ENCODE measurements around the gene HPSE. TPM values are rescaled to one million over a fixed set of nuclear protein-coding genes. Genes with fewer than 3 reads are reported as not detected.

The HPSE gene
- polyA plus RNA-seq, 1 of the 3 experiments (the other 2 are of a cell fraction): 1.7 TPM

- H3K36me3 ChIP-seq (replicated peaks in 1 of 2; ENCODE audit: control insufficient read depth in 1 of 2, insufficient read depth in 2 of 2, low read length in 1 of 2): peaks cover 11 to 17% of the 10 kb centered on the region in 2 experiments
- ChIA-PET POLR2A (no interaction called here), CTCF (interaction anchor here (0.6 to 1.6 kb wide), 4 partner anchors 10 to 236 kb away, joined by 3 to 9 read pairs (median 4); no protein-coding TSS in a partner anchor)
- no peaks in the 10 kb centered on the region for H3K27me3 ChIP-seq (ENCODE audit: insufficient read depth)
- H3K4me2 ChIP-seq: no peak overlapping the region
- DNase-seq: no peak
- no peaks in the 10 kb centered on the region for H3K9me3 ChIP-seq
- H3K9me2 ChIP-seq: no peaks in the 10 kb centered on the region
- H3F3A ChIP-seq (replicated peaks; ENCODE audit: insufficient read depth): peaks cover 12% of the 10 kb centered on the region
- no peak overlapping the region for H3K9ac ChIP-seq
- no peak overlapping the region for H3K4me3 ChIP-seq (ENCODE audit: low read depth in 2 of 2, low read length in 1 of 2)
- H4K20me1 ChIP-seq (ENCODE audit: insufficient read depth): no peaks in the 10 kb centered on the region
- no peak overlapping the region for H2AFZ ChIP-seq (ENCODE audit: low read depth)
- WGBS (ENCODE audit: low lambda C conversion rate): 52% methylated on average over 1 of the region's 1 CpG
- H3K79me2 ChIP-seq (ENCODE audit: insufficient read depth): no peaks in the 10 kb centered on the region
- TF ChIP-seq MXI1 (IDR thresholded peaks at IDR 0.05; ENCODE audit: low read depth, low read length) (no peak), FOSL2 (IDR thresholded peaks at IDR 0.05; ENCODE audit: borderline replicate concordance, low read depth) (0 out of 2 replicates have a peak, but pooled peaks have one; percentile 11), EP300 (IDR thresholded peaks at IDR 0.05; ENCODE audit: borderline replicate concordance in 1 of 2, low read depth in 1 of 2, low read length in 1 of 2) (peak in 1 of 2 experiments; percentile 57; a peak in 1 of 4 replicates), FOXM1 (IDR thresholded peaks at IDR 0.05; ENCODE audit: low read depth) (peak; percentile 76; the same call in 1 of the 2 replicates), PBX3 (IDR thresholded peaks at IDR 0.05) (peak; percentile 75)
- no peaks in the 10 kb centered on the region for H3K4me1 ChIP-seq (ENCODE audit: control insufficient read depth in 1 of 2, insufficient read depth in 2 of 2, low read depth in 1 of 2, low read length in 1 of 2)
- H3K27ac ChIP-seq (ENCODE audit: low read depth in 2 of 2, low read length in 1 of 2): no peak overlapping the region
Measured at GRCh38 chr4:83266689-83267088, 68.0 kb downstream of the HPSE start.

GRCh38 chr4:83263106-83263505, 71.5 kb downstream of the HPSE start:
- WGBS (ENCODE audit: low lambda C conversion rate): 57% methylated on average over 1 of the region's 1 CpG

More at GRCh38 chr4:83263106-83263505, 71.5 kb downstream of the HPSE start:
- TF ChIP-seq RAD21 (IDR thresholded peaks at IDR 0.05; ENCODE audit: low read length) (no peak), GATA2 (CRISPR knock-in tag; IDR thresholded peaks at IDR 0.05) (no peak), RFX5 (IDR thresholded peaks at IDR 0.05; ENCODE audit: low read length) (no peak), TAF1 (IDR thresholded peaks at IDR 0.05; ENCODE audit: borderline replicate concordance, low read depth, low read length) (no peak), MXI1 (IDR thresholded peaks at IDR 0.05; ENCODE audit: low read depth, low read length) (no peak), CHD2 (IDR thresholded peaks at IDR 0.05; ENCODE audit: low read length, partially characterized antibody) (no peak), SIN3A (IDR thresholded peaks at IDR 0.05; ENCODE audit: borderline replicate concordance, low read depth, low read length) (no peak), IRF3 (IDR thresholded peaks at IDR 0.05; ENCODE audit: low read depth, low read length) (no peak), JUND (IDR thresholded peaks at IDR 0.05) (no peak), MEF2A (IDR thresholded peaks at IDR 0.05; ENCODE audit: borderline replicate concordance, low read depth) (no peak), EP300 (IDR thresholded peaks at IDR 0.05; ENCODE audit: borderline replicate concordance in 1 of 2, low read depth in 1 of 2, low read length in 1 of 2) (no peak), NFIC (IDR thresholded peaks at IDR 0.05; ENCODE audit: borderline replicate concordance) (no peak), POLR2AphosphoS5 (IDR thresholded peaks at IDR 0.05; ENCODE audit: low read depth, low read length) (no peak), TCF12 (IDR thresholded peaks at IDR 0.05) (no peak)
- TF ChIP-seq, protein P1, sequence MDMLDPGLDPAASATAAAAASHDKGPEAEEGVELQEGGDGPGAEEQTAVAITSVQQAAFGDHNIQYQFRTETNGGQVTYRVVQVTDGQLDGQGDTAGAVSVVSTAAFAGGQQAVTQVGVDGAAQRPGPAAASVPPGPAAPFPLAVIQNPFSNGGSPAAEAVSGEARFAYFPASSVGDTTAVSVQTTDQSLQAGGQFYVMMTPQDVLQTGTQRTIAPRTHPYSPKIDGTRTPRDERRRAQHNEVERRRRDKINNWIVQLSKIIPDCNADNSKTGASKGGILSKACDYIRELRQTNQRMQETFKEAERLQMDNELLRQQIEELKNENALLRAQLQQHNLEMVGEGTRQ (IDR thresholded peaks at IDR 0.05; ENCODE audit: borderline replicate concordance, low read depth, low read length): no peak
- TF ChIP-seq, protein P2, sequence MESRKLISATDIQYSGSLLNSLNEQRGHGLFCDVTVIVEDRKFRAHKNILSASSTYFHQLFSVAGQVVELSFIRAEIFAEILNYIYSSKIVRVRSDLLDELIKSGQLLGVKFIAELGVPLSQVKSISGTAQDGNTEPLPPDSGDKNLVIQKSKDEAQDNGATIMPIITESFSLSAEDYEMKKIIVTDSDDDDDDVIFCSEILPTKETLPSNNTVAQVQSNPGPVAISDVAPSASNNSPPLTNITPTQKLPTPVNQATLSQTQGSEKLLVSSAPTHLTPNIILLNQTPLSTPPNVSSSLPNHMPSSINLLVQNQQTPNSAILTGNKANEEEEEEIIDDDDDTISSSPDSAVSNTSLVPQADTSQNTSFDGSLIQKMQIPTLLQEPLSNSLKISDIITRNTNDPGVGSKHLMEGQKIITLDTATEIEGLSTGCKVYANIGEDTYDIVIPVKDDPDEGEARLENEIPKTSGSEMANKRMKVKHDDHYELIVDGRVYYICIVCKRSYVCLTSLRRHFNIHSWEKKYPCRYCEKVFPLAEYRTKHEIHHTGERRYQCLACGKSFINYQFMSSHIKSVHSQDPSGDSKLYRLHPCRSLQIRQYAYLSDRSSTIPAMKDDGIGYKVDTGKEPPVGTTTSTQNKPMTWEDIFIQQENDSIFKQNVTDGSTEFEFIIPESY (IDR thresholded peaks at IDR 0.05; ENCODE audit: borderline replicate concordance, low read depth): no peak
- Histone ChIP-seq H3K9me3 (no peaks in the 10 kb centered on the region), H3K4me2 (no peak overlapping the region), H3K27me3 (ENCODE audit: insufficient read depth) (no peaks in the 10 kb centered on the region), H3K9me2 (no peaks in the 10 kb centered on the region), H3K36me3 (replicated peaks in 1 of 2; ENCODE audit: control insufficient read depth in 1 of 2, insufficient read depth in 2 of 2, low read length in 1 of 2) (peaks cover 2 to 21% of the 10 kb centered on the region in 2 experiments), H3K4me3 (ENCODE audit: low read depth in 2 of 2, low read length in 1 of 2) (no peak overlapping the region), H3K79me2 (ENCODE audit: insufficient read depth) (no peaks in the 10 kb centered on the region), H3F3A (replicated peaks; ENCODE audit: insufficient read depth) (peaks cover 12% of the 10 kb centered on the region), H3K9ac (no peak overlapping the region), H3K27ac (ENCODE audit: low read depth in 2 of 2, low read length in 1 of 2) (no peak overlapping the region), H3K4me1 (ENCODE audit: control insufficient read depth in 1 of 2, insufficient read depth in 2 of 2, low read depth in 1 of 2, low read length in 1 of 2) (peaks cover 0 to 4% of the 10 kb centered on the region in 2 experiments; a peak in 1 of 4 replicates), H4K20me1 (ENCODE audit: insufficient read depth) (no peaks in the 10 kb centered on the region), H2AFZ (ENCODE audit: low read depth) (no peak overlapping the region)
- ChIA-PET CTCF (interaction anchor here (1.0 to 4.2 kb wide), 3 partner anchors 188 to 411 kb away, joined by 3 to 24 read pairs (median 3); no protein-coding TSS in a partner anchor), POLR2A (no interaction called here)
- no peak for DNase-seq
